Measurements from ENCODE around the gene EGFL8.

The EGFL8 gene

GRCh38 chr6:32194825-32195651 lies 30.6 kb downstream of the EGFL8 start:
- H3K27ac ChIP-seq, result peak overlapping the region; percentile 91 to 93
- peak overlapping the region; percentile 62 for H3K4me3 ChIP-seq
- TF ChIP-seq, protein P1, sequence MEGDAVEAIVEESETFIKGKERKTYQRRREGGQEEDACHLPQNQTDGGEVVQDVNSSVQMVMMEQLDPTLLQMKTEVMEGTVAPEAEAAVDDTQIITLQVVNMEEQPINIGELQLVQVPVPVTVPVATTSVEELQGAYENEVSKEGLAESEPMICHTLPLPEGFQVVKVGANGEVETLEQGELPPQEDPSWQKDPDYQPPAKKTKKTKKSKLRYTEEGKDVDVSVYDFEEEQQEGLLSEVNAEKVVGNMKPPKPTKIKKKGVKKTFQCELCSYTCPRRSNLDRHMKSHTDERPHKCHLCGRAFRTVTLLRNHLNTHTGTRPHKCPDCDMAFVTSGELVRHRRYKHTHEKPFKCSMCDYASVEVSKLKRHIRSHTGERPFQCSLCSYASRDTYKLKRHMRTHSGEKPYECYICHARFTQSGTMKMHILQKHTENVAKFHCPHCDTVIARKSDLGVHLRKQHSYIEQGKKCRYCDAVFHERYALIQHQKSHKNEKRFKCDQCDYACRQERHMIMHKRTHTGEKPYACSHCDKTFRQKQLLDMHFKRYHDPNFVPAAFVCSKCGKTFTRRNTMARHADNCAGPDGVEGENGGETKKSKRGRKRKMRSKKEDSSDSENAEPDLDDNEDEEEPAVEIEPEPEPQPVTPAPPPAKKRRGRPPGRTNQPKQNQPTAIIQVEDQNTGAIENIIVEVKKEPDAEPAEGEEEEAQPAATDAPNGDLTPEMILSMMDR (IDR thresholded peaks at IDR 0.05), result peak; percentile 15
- DNase-seq (ENCODE audit: low spot score), result peak; percentile 77

GRCh38 chr6:32195652-32195901 lies 31.2 kb downstream of the EGFL8 start:
- Histone ChIP-seq H3K27ac (peak overlapping the region; percentile 98 to 99), H3K4me3 (peak overlapping the region; percentile 75)
- peak; percentile 100 for DNase-seq (ENCODE audit: low spot score)
- TF ChIP-seq, protein P1 (IDR thresholded peaks at IDR 0.05), result no peak

- H3K4me3 ChIP-seq, result peak overlapping the region; percentile 75
- DNase-seq (ENCODE audit: low spot score), result peak; percentile 96
- peak overlapping the region; percentile 98 to 99 for H3K27ac ChIP-seq
- TF ChIP-seq, protein P1 (IDR thresholded peaks at IDR 0.05), result no peak
These were observed 31.7 kb downstream of the EGFL8 start for GRCh38 chr6:32195902-32196681.

DNA sequence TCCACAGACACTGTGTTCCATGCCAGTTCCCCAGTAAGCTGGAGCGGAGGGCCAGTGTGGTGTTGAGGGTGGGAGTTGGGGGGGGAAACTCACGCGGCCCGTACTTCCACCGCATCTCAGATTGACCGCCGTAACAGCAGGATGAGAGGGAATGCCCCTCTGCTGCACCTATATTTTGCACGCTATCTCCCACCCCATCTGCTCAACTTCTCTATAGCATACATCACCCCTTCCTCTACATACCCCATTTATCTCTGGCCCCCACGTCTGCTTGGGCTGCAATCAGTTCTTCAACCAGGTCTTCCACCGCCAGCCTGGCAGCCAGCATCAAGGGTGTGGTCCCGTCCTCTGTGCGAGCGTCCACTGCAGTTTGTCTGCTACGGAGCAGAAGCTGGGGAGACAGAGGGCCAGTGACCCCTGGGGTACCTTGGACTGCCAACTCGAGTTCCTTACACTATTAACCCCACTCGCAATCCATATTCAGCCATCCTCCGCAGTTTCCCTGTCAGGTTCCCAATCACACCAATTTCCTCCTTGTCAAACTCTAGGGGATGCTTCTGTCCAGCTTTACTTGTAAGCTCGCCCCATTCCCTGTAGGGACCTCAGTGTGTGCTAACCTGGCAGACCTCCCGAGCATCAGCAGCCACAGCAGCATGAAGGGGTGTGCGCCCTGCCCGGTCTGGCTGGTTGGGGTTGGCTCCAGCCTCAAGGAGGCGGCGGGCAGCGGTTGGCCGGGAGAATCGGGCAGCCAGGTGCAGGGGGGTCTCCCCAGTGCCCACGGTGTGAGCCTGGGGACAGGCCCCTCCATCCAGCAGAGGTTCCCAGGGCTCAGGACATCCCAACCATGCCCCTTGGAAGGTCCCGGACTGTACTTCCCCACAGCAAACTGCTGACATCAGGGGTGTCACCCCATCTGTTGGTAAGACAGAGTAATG lies 32.6 kb downstream of the EGFL8 start:
- Histone ChIP-seq H3K4me3 (peak overlapping the region; percentile 75), H3K27ac (peak overlapping the region; percentile 98 to 99)
- no peak for DNase-seq (ENCODE audit: low spot score)
- TF ChIP-seq, protein P1 (IDR thresholded peaks at IDR 0.05), result no peak

DNA sequence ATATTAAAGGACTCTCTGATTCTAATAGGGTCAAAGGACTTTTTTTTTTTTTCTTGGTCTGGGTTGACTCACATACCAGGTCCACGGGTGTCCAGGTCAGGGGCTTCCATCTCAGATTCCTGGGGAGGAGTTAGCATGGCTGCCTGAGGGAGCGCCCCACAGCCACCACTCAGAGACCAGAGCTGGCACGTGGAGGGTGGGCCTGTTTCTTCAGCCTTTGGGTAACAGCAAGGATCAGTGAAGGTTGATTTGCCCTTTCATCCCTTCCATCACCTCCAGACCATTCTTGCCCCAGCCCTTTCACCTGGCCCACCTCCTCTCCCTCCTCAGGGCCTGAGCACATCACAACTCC lies 33.9 kb downstream of the EGFL8 start:
- Histone ChIP-seq H3K27ac (no peak overlapping the region), H3K4me3 (no peak overlapping the region)
- TF ChIP-seq, protein P1 (IDR thresholded peaks at IDR 0.05), result no peak
- no peak for DNase-seq (ENCODE audit: low spot score)

GRCh38 chr6:32198866-32199265 lies 34.5 kb downstream of the EGFL8 start:
- DNase-seq (ENCODE audit: low spot score), result no peak
- Histone ChIP-seq H3K27ac (no peak overlapping the region), H3K4me3 (no peak overlapping the region)
- TF ChIP-seq, protein P1 (IDR thresholded peaks at IDR 0.05), result no peak
